PC-9 (cell line): Measurements from ENCODE around the gene CNTNAP2. TPM values are rescaled to one million over a fixed set of nuclear protein-coding genes. Genes with fewer than 3 reads are reported as not detected.

Source experiments
- BruUV-seq: library from RNA; stranded (reverse); fragments of 400-500 nt; replicated peaks from 2 replicates; lab custom pipeline; 2021; lab: Mats Ljungman, UMichigan
- CTCF ChIA-PET: fragments of 300-600 bp; sonication (Branson Sonifier 250); formaldehyde crosslinking; loops from one replicate; lab custom pipeline; 2022; ENCODE audit warnings: antibody characterized with exemption; lab: Charles Lee
- POLR2A ChIA-PET: fragments of 300-600 bp; sonication (Branson Sonifier 250); formaldehyde crosslinking; loops from one replicate; lab custom pipeline; 2022; ENCODE audit warnings: antibody characterized with exemption; ENCODE audit not compliant: unreplicated experiment; lab: Charles Lee
- DNase-seq, 2 experiments: peaks; one replicate each; pipeline versions ENCODE4 v3.0.0 to v3.0.0-alpha.2; 2015 to 2022; ENCODE audit warnings: mixed read lengths in 1 of 2
- H2AFZ ChIP-seq: fragments of 200-600 bp; sonication (generic); 2 replicates; pipeline ENCODE4 v1.8.1; 2017; ENCODE audit warnings: antibody characterized with exemption
- H3F3A ChIP-seq: fragments of 200-600 bp; sonication (generic); 2 replicates; pipeline ENCODE4 v1.8.1; 2017; ENCODE audit warnings: antibody characterized with exemption, mild to moderate bottlenecking, low read depth; ENCODE audit not compliant: insufficient read depth
- H3K27ac ChIP-seq: fragments of 200-600 bp; sonication (generic); 2 replicates; pipeline ENCODE4 v1.6.1; 2016; ENCODE audit warnings: mixed run types
- H3K27me3 ChIP-seq: fragments of 200-600 bp; sonication (generic); 2 replicates; pipeline ENCODE4 v1.6.1; 2016; ENCODE audit warnings: low read depth, mixed run types; ENCODE audit not compliant: insufficient read depth
- H3K36me3 ChIP-seq: fragments of 200-600 bp; sonication (generic); 2 replicates; pipeline ENCODE4 v1.6.1; 2016; ENCODE audit warnings: low read depth, mixed run types
- H3K4me1 ChIP-seq: fragments of 200-600 bp; sonication (generic); replicated peaks from 2 replicates; pipeline ENCODE4 v1.6.1; 2016; ENCODE audit warnings: mixed run types; ENCODE audit not compliant: insufficient read depth
- H3K4me2 ChIP-seq: fragments of 200-600 bp; sonication (generic); 2 replicates; pipeline ENCODE4 v1.6.1; 2017; ENCODE audit warnings: mixed run types
- H3K4me3 ChIP-seq: fragments of 200-600 bp; sonication (generic); 2 replicates; pipeline ENCODE4 v1.6.1; 2016; ENCODE audit warnings: mixed run types
- H3K79me2 ChIP-seq: fragments of 200-600 bp; sonication (generic); 2 replicates; pipeline ENCODE4 v1.6.1; 2017; ENCODE audit warnings: low read depth, mixed run types
- H3K9me2 ChIP-seq: fragments of 200-600 bp; sonication (generic); 2 replicates; pipeline ENCODE4 v1.8.1; 2017; ENCODE audit warnings: mild to moderate bottlenecking; ENCODE audit not compliant: insufficient read depth
- H3K9me3 ChIP-seq: fragments of 200-600 bp; sonication (generic); 2 replicates; pipeline ENCODE4 v1.8.1; 2016; ENCODE audit warnings: low read depth; ENCODE audit not compliant: insufficient read depth
- H4K20me1 ChIP-seq: fragments of 200-600 bp; sonication (generic); 2 replicates; pipeline ENCODE4 v1.8.1; 2017; ENCODE audit not compliant: insufficient read depth
- CTCF ChIP-seq: fragments of 200-600 bp; sonication (generic); conservative IDR thresholded peaks from 2 replicates; pipeline ENCODE4 v1.6.1; 2017; ENCODE audit warnings: mixed run types, antibody characterized with exemption, mild to moderate bottlenecking, moderate library complexity
- EZH2 ChIP-seq: fragments of 200-600 bp; sonication (generic); IDR thresholded peaks from 2 replicates; pipeline ENCODE4 v1.8.0; 2017; ENCODE audit warnings: antibody characterized with exemption, low read depth
- intact Hi-C: fragments of 100-400 bp; cut with micrococcal nuclease; formaldehyde crosslinking; loops from one replicate; pipeline ENCODE4 v1.10.0; 2022; ENCODE audit not compliant: unreplicated experiment
- total RNA-seq: library from RNA; stranded (reverse); gene quantifications from 2 replicates; pipeline ENCODE4 v1.2.3, GENCODE V29; 2021

Gene CNTNAP2
- total RNA-seq, 1 experiment from 2014 or later: not detected

DNA sequence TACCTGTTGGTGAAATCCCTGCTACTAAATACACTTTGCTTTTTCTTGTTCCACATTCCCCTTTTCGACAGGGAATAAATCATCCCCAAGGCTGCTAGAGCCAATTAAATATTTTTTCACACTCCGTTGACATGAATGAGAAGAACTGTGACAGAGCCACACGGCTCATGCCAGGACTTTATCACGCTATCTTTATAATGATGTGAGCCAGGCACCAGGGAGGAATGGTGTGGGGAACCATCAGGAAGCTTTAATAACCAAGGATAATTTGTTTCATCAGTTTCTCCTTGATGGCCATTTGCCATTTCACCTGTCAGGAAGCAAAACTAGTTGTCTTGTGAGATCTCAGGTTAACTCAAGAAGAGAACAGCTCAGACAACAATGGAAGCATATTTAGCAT, 2280.9 kb downstream of the CNTNAP2 start:
- Histone ChIP-seq H3K9me2 (no peaks in the 10 kb centered on the region), H3K4me3 (no peak overlapping the region), H3K27ac (no peak overlapping the region), H3K4me1 (no peaks in the 10 kb centered on the region), H4K20me1 (no peaks in the 10 kb centered on the region; the same call in 1 of the 2 replicates), H3K36me3 (no peaks in the 10 kb centered on the region), H3K4me2 (no peak overlapping the region), H3K9me3 (no peaks in the 10 kb centered on the region), H3F3A (no peaks in the 10 kb centered on the region), H3K79me2 (no peaks in the 10 kb centered on the region), H2AFZ (no peak overlapping the region), H3K27me3 (peaks cover 93% of the 10 kb centered on the region)
- no peak for TF ChIP-seq CTCF
- TF ChIP-seq EZH2: no peak
- CTCF ChIA-PET: no interaction called here
- no TSS peak for BruUV-seq
- DNase-seq: no peak
- POLR2A ChIA-PET: no interaction called here
- intact Hi-C loops: no loop called here

GRCh38 chr7:148397985-148398384, 2281.4 kb downstream of the CNTNAP2 start:
- CTCF ChIA-PET: no interaction called here
- TF ChIP-seq EZH2 (no peak), CTCF (no peak)
- Histone ChIP-seq H3K4me1 (no peaks in the 10 kb centered on the region), H3K4me3 (no peak overlapping the region), H3K27me3 (peaks cover 93% of the 10 kb centered on the region), H4K20me1 (no peaks in the 10 kb centered on the region; the same call in 1 of the 2 replicates), H3K36me3 (no peaks in the 10 kb centered on the region), H2AFZ (no peak overlapping the region), H3K79me2 (no peaks in the 10 kb centered on the region), H3F3A (no peaks in the 10 kb centered on the region), H3K4me2 (no peak overlapping the region), H3K9me2 (no peaks in the 10 kb centered on the region), H3K27ac (no peak overlapping the region), H3K9me3 (no peaks in the 10 kb centered on the region)
- POLR2A ChIA-PET: no interaction called here
- BruUV-seq: no TSS peak
- intact Hi-C loops: no loop called here
- no peak for DNase-seq

- Histone ChIP-seq H3K36me3 (no peaks in the 10 kb centered on the region), H4K20me1 (no peaks in the 10 kb centered on the region; the same call in 1 of the 2 replicates), H3K9me2 (no peaks in the 10 kb centered on the region), H3K9me3 (no peaks in the 10 kb centered on the region), H3F3A (no peaks in the 10 kb centered on the region), H2AFZ (no peak overlapping the region), H3K79me2 (no peaks in the 10 kb centered on the region), H3K27ac (no peak overlapping the region), H3K4me1 (no peaks in the 10 kb centered on the region), H3K4me2 (no peak overlapping the region), H3K27me3 (peaks cover 97% of the 10 kb centered on the region), H3K4me3 (no peak overlapping the region)
- no peak for DNase-seq
- ChIA-PET POLR2A (no interaction called here), CTCF (no interaction called here)
- intact Hi-C loops: no loop called here
- TF ChIP-seq CTCF (no peak), EZH2 (no peak)
- no TSS peak for BruUV-seq
Measured at GRCh38 chr7:148398844-148399365, 2282.3 kb downstream of the CNTNAP2 start.
